Stimulated activated CD8-positive, alpha-beta memory T cell treated with anti-CD3 and anti-CD28 coated beads, Interleukin-15, amount 100 ng/mL, for 1 hour (primary cell): Measurements from ENCODE around the gene CLSTN1.
"Not testable (repeated sequence)": the region's sequence is repeated elsewhere in the genome, so short reads cannot be mapped to it uniquely, and the experiment has no call there.

Source experiments
- DNase-seq: peaks from one replicate; pipeline ENCODE4 v3.0.0-alpha.2; 2020; ENCODE audit warnings: low read depth

CLSTN1 gene

DNA sequence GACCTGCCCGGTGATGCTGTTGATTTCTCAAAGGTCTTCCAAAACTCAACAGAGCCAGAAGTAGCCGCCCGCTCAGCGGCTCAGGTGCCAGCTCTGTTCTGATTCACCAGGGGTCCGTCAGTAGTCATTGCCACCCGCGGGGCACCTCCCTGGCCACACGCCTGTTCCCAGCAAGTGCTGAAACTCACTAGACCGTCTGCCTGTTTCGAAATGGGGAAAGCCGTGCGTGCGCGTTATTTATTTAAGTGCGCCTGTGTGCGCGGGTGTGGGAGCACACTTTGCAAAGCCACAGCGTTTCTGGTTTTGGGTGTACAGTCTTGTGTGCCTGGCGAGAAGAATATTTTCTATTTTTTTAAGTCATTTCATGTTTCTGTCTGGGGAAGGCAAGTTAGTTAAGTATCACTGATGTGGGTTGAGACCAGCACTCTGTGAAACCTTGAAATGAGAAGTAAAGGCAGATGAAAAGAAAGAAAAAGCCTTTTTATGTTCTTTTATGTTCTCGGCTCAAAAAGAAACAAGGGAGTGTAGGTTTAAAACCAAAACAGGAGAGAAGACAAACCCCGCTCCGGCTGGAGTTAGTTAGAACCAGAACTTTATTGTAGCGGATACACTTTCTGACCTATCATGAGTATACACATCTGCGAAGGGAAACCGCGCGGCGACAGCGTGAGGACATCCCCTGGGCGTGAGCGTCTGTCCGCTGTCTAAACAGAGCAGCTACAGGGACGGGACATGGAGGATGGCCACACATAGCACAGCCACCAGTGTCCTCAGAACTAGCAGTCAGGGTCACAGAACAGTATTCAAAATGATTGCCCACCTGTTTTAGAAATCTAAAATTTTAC is 95.1 kb downstream of the CLSTN1 start:
- DNase-seq: no peak

DNA sequence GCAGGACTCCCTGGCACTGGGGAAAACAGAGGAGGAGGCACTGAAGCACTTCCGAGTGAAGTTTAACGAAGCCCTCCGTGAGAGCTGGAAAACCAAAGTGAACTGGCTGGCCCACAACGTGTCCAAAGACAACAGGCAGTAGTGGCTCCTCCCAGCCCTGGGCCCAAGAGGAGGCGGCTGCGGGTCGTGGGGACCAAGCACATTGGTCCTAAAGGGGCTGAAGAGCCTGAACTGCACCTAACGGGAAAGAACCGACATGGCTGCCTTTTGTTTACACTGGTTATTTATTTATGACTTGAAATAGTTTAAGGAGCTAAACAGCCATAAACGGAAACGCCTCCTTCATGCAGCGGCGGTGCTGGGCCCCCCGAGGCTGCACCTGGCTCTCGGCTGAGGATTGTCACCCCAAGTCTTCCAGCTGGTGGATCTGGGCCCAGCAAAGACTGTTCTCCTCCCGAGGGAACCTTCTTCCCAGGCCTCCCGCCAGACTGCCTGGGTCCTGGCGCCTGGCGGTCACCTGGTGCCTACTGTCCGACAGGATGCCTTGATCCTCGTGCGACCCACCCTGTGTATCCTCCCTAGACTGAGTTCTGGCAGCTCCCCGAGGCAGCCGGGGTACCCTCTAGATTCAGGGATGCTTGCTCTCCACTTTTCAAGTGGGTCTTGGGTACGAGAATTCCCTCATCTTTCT is 96.7 kb downstream of the CLSTN1 start:
- DNase-seq: no peak

DNA sequence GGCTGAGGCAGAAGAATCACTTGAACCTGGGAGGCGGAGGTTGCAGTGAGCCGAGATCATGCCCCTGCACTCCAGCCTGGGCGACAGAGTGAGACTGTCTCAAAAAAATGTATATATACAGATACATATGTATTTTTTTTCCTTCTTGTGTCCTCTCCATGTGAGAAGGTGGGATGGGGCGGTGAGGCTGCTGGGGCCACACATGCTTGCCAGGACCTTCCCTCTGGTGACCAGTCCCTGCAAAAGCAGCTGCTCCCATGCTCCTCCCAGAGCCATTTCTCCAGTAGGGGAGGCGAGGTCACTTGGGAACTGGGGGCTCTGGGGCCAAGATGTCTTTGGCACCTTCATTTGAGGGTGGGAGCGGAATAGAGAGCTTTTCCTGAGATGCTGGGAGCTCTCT is 97.4 kb downstream of the CLSTN1 start:
- DNase-seq: no peak

DNA sequence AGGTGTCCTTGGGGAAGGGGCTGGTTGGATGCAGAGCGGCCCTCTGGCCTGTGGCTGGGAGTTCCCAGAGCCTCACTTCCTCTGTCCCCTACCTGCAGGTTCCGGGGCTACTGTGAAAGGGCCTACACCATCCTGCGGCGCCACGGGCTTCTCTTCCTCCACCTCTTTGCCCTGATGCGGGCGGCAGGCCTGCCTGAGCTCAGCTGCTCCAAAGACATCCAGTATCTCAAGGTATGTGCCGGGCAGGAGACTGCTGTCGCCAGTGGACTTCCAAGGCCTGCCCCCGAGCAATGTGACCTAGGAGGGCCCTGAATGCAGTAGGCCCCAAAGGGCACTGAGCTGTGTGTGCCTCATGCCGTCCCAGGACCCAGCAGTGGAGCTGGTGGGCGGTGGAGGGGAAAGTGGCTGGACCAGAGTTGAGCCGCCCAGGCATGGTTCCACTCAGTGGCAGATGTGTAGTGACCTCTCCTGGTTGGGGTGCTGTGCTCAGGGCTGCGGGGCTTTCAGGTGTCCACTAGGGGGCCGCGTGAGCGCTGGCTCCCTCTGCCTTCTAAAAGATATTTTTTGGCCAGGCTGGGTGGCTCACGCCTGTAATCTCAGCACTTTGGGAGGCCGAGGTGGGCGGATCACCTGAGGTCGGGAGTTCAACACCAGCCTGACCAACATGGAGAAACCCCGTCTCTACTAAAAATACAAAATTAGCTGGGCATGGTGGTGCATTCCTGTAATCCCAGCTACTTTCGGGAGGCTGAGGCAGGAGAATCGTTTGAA is 98.9 kb downstream of the CLSTN1 start:
- peak; percentile 50 for DNase-seq

DNA sequence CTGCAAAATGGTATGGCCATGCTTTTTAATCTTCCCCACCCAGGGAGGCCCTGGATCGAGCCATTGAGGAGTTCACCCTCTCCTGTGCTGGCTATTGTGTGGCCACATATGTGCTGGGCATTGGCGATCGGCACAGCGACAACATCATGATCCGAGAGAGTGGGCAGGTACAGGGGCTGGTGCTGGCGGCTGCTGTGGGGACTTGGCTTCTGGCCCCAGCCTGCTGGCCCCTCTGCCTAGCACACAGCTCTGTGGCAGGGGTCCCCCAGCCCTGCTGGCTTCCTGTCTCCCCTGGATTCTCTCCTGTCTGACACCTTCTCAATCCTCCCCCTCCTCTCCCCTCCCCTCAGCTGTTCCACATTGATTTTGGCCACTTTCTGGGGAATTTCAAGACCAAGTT is 99.8 kb downstream of the CLSTN1 start:
- no peak for DNase-seq

DNA sequence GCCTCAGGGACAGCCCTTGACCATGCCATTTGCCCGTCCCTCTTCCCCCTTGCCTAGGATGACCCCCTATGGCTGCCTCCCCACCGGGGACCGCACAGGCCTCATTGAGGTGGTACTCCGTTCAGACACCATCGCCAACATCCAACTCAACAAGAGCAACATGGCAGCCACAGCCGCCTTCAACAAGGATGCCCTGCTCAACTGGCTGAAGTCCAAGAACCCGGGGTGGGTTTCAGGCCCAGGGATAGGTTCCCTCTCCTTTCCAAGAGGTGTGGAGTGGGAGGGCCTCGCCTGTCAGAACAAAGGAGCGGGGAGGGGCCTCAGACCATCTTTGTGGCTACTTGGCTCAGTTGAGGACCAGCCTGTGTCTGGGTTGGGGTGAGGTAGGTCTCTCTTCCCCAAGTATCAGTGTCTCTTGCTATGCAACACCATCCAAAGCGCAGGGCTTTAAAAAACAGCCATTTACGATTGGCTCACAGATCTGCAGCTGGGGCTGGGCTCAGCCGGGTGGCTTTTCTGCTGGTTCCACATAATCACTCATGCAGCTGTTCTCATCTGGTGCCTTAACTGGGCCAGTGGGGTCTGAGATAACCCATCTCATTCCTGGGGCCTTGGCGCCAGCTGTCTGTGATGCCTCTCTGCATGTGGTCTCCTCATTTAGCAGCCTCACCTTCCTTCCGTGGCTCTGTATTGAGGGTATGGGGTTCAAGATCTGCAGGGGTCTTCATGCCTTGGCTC is 100.5 kb downstream of the CLSTN1 start:
- no peak for DNase-seq

DNA sequence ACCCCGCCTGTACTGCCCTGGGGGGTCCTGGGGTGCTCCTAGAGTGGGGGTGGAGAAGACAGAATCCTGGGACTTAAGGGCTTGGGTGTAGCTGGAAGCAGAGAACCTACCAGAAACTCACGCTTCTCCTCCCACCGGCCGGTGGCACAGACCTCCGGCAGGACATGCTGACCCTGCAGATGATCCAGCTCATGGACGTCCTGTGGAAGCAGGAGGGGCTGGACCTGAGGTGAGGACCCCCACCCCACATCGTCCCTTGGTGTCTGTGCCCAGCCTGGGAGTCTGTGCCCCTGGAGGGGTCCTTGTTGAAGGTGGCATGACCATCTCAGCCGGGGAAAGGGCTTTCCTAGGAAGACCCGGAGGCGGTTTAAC is 101.4 kb downstream of the CLSTN1 start:
- no peak for DNase-seq

DNA sequence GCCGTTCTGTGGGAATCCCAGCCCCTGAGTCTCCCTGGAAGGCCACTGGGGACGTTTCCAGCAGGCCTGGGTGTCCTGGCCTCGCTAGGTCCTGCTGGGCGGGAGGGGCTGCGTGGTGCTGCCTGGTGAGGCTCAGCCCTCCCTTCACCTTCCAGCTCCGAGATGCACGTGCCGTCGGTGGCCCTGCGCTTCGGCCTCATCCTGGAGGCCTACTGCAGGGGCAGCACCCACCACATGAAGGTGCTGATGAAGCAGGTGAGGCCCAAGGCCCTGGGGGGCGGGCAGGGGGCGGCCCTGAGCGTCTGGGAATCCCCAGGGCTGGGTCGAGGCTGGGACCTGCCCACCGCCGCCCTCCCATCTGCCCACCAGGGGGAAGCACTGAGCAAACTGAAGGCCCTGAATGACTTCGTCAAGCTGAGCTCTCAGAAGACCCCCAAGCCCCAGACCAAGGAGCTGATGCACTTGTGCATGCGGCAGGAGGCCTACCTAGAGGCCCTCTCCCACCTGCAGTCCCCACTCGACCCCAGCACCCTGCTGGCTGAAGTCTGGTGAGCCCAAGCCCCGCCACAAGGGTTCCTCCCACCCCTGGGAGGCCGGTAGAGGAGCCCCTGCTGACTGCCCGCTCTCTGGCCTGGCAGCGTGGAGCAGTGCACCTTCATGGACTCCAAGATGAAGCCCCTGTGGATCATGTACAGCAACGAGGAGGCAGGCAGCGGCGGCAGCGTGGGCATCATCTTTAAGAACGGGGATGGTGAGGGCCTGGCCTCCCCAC is 102.0 kb downstream of the CLSTN1 start:
- DNase-seq: peak; percentile 71

DNA sequence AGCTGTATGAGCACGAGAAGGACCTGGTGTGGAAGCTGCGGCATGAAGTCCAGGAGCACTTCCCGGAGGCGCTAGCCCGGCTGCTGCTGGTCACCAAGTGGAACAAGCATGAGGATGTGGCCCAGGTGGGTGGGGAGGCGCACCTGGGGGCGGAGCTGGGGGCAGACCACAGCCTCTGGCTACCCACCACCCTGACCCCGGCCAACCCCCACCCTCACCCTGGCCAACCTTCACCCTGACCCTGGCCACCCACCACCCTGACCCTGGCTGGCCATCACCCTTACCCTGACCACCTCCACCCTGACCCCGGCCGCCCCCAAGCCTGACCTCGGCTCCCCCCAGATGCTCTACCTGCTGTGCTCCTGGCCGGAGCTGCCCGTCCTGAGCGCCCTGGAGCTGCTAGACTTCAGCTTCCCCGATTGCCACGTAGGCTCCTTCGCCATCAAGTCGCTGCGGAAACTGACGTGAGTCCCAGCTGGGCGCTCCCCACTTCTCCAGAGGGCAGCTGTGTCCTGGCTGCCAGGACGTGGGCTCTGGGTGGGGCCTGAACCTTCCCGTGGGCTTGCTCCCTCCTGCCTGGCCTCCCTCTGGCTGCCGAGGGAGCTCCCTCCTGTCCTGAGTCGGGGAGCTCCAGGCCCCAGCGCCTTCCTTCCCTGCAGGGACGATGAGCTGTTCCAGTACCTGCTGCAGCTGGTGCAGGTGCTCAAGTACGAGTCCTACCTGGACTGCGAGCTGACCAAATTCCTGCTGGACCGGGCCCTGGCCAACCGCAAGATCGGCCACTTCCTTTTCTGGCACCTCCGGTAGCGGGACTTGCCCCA is 102.8 kb downstream of the CLSTN1 start:
- no peak for DNase-seq

DNA sequence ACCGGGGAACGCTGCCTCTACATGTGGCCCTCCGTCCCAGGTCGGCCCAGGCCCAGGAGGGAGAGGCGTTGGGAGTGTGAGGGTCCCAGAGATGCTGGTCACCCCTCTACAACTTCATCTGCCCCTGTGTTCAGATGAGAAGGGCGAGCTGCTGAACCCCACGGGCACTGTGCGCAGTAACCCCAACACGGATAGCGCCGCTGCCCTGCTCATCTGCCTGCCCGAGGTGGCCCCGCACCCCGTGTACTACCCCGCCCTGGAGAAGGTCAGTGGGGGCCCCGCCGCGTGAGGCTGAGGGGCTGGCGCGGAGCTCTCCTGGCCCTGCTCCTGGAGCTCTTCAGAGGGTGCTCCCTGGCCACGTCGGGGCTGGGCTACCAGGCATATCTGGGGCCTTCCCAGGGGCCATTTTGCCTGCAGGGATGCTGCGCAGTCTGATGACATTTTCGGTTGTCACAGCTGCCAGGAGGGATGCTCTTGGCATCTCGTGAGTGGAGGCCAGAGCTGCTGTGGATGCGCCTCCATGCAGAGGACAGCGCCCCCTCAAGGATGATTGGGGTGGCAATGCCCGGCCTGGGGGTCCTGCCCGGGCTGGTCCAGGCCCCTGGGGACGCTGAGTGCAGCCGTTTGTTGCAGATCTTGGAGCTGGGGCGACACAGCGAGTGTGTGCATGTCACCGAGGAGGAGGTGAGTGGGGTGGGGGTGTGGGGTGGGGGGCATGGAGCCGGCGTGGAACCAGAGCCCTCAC is 103.6 kb downstream of the CLSTN1 start:
- no peak for DNase-seq

DNA sequence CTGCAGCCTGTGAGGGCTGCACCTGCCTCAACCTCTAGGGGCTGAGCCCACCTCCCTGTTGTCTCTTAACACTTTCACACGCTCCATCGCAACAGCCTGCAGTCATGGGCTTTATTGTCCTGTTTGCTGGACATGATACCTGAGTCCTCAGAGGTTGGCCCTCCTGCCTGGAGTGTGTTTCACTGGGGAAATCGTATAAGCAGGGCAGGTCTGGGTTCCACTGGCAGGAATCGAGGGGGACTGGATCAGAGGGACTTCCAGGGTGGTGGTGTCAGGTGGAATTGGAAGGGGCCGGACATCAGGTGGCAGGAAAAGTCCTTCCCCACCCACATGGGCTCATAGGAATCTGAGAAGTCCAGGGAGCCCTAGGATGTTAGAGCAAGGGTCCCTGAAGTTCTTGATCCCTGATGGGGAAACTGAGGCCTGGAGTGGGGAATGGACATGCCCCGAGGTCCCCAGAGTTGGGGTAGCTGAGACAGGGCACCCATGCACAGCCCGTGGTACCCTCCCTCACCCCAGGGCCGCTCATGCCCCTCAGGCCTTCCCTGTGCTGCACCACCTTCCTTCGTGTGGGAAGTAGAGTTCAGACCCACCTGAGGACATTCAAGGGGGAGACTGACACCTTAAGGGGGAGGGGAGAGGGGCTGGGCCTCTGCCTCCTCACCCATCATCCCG is 105.6 kb downstream of the CLSTN1 start:
- DNase-seq: no peak

DNA sequence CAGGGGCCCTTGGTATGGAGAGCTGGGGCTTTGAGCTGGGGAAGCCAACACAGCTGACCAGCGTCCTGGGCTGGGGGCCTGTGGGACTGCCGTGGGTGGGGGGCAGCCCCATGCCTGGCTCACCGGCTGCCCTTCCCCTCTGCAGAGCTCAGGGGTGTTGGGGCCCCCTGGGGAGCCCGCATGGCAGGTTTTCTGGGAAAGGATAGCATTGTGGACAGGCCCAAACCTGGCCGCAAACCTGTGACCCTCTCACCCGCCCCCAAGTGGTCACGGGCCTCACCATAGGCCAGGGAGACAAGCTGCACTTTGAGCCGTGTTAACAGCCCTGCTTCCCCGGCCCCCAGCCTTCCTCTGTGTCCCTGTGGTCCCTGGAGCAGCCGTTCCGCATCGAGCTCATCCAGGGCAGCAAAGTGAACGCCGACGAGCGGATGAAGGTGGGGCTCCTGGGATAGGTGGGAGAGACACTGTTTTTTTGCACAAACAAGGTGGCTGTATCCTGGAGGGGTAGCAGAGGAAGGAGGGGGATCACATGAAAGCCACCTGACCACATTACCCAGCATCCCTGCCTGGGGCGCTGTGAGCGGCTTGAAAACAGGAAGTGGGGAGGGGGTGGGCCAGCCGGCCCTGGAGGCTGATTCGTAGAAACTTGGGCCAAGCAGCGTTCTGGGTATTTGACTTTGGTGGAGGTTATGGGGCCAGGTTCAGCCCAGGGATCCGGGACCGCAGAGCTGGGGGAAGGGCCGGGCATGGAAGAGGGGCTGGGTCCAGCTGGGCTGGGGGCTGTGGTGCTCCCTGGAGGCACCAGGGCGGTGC is 106.4 kb downstream of the CLSTN1 start:
- peak; percentile 74 for DNase-seq

DNA sequence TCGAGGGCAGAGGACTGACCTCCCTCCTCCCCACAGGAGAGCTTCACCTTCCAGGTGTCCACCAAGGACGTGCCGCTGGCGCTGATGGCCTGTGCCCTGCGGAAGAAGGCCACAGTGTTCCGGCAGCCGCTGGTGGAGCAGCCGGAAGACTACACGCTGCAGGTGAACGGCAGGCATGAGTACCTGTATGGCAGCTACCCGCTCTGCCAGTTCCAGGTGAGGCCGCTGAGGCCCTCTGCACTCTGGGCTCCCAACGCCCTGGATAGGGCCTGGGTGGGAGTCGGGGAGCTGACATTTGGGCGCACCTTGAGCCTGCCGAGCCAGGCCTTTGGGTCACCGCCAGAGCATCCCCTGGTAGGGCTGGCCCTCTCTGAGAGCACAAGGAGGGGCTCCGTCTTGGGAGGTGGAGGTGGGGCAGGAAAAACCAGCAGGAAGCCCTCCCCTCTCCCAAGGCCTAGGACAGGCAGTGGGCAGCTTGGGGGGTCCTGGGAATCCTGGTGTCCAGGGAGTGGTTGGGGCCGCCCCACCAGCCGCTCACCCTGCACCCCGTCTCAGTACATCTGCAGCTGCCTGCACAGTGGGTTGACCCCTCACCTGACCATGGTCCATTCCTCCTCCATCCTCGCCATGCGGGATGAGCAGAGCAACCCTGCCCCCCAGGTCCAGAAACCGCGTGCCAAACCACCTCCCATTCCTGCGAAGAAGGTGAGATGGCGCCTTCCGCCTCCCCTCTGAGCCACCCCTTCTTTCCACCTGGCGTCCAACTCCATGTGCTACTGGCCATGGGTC is 107.2 kb downstream of the CLSTN1 start:
- no peak for DNase-seq

DNA sequence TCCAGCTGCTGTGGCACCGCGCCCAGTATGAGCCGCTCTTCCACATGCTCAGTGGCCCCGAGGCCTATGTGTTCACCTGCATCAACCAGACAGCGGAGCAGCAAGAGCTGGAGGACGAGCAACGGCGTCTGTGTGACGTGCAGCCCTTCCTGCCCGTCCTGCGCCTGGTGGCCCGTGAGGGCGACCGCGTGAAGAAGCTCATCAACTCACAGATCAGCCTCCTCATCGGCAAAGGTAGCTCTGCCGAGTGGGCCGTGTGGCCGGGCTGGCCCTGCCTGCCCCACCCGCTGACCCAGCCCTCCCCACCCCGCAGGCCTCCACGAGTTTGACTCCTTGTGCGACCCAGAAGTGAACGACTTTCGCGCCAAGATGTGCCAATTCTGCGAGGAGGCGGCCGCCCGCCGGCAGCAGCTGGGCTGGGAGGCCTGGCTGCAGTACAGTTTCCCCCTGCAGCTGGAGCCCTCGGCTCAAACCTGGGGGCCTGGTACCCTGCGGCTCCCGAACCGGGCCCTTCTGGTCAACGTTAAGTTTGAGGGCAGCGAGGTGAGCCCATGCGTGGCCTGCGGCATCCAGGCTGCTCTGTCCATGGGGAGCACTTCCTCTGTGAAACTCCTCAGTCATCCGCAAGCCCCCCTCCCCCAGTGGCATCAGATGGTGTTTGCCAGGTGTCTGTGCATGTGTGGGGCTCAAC is 108.1 kb downstream of the CLSTN1 start:
- peak; percentile 27 for DNase-seq

DNA sequence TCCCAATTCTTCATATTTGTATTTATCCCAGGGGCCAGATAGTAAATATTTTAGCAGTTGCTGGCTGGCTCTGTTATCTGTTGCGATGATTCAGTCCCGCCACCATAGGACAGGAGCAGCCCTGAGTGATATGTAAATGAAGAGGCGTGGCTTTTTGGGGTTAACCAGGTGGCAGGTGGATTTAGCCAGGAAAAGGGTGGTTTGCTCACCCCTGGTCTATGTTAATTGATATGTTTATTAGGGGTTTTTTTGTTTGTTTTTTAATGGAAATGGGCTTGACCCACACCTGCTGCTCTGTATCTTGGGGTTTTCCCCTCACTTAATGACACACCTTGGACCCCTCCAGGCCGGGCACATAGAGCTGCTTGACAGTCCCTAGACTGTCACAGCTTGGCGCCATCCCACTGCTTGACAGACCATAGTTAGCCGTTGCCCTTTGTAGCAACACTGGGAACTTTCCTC is 109.5 kb downstream of the CLSTN1 start:
- DNase-seq: no peak

DNA sequence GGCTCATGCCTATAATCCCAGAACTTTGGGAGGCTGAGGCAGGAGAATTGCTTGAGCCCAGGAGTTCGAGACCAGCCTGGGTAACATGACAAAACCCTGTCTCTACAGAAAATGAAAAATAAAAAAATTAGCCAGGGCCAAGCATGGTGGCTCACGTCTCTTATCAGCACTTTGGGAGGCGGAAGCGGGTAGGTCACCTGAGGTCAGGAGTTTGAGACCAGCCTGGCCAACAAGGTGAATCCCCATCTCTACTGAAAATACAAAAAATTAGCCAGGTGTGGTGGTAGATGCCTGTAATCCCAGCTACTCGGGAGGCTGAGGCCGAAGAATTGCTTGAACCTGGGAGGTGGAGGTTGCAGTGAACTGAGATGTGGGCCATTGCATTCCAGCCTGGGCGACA is 111.0 kb downstream of the CLSTN1 start:
- not testable (repeated sequence) for DNase-seq
